Retinal pigment epithelial cell (primary cell): ENCODE results near the gene MTHFD1L.

Experiments used
- DNase-seq: peaks from one replicate; pipeline ENCODE4 v3.0.0-alpha.2; 2010; ENCODE audit warnings: low read depth
- H3K4me3 ChIP-seq: 2 replicates; pipeline ENCODE4 v1.5.1; 2011; ENCODE audit warnings: mild to moderate bottlenecking, low read length, control low read depth, moderate library complexity
- TF ChIP-seq, protein P1 (sequence below): conservative IDR thresholded peaks from 2 replicates; pipeline ENCODE4 v1.5.1; 2011; ENCODE audit warnings: low read depth, low read length, control low read depth, inconsistent platforms

The MTHFD1L gene

DNA sequence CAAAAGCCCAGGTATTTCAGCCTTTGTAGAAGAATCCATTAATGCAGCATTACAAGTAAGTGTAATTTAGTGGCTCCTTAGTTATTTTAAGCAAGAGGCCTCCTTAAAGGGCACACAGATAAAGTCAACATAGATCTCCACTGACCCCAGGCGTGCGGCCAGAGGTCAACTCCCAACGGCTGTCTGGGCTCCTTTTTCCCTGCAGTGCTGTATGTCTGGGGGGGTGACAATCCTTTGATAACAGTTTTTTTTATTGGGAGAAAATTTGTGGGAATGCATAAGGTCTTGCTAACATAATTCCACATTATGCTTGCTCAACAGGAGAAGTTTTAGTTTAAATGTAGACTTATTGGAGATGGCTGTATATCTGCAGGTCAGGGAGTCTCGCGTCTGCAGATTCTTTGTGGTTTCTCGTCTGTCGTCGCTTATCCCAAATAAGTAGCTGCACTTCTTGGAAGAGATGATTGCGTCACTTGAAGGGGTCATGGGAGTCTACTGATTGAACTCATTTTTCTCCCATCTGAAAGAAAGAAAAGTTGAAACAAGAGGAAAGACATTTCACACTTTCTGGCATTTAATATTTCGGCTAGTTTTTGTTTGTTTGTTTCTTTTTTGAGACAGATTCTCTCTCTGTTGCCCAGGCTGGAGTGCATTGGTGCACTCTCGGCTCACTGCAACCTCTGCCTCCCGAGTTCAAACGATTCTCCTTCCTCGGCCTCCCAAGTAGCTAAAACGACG, 222.5 kb downstream of the MTHFD1L start:
- no peak overlapping the region for H3K4me3 ChIP-seq
- peak; percentile 60 for DNase-seq
- TF ChIP-seq, protein P1, sequence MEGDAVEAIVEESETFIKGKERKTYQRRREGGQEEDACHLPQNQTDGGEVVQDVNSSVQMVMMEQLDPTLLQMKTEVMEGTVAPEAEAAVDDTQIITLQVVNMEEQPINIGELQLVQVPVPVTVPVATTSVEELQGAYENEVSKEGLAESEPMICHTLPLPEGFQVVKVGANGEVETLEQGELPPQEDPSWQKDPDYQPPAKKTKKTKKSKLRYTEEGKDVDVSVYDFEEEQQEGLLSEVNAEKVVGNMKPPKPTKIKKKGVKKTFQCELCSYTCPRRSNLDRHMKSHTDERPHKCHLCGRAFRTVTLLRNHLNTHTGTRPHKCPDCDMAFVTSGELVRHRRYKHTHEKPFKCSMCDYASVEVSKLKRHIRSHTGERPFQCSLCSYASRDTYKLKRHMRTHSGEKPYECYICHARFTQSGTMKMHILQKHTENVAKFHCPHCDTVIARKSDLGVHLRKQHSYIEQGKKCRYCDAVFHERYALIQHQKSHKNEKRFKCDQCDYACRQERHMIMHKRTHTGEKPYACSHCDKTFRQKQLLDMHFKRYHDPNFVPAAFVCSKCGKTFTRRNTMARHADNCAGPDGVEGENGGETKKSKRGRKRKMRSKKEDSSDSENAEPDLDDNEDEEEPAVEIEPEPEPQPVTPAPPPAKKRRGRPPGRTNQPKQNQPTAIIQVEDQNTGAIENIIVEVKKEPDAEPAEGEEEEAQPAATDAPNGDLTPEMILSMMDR, result no peak

DNA sequence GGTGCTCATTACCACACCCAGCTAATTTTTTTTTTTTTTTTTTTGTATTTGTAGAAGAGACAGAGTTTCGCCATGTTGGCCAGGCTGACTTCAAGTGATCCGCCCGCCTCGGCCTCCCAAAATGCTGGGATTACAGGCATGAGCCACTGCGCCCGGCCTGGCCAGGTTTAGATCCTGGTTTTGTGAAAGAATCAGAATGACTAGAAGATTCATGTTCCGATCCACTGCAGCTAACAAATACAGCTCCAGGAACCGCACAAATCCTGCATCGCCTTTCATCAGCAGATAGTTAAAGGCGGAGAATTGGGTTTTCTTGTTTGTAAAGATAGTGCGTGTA, 223.1 kb downstream of the MTHFD1L start:
- TF ChIP-seq, protein P1, result no peak
- no peak for DNase-seq
- no peak overlapping the region for H3K4me3 ChIP-seq

DNA sequence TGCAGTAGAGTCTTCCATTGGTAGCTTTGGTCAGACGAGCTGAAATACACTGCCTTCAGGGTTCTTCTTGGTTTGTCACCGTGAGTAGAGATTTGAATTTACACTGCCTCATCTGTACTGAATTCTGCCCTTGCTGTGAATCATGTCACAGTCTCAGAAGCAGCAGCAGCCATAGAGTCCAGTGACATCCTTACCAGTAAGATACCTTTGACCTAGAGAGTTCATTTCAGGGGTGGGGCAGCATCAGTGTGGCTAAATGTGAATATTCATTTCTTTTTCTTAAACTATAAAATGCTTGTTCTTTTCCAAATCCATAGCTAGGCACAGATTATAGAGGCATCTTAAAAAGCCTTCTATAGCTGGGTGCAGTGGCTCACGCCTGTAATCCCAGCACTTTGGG, 223.5 kb downstream of the MTHFD1L start:
- H3K4me3 ChIP-seq, result no peak overlapping the region
- TF ChIP-seq, protein P1, result no peak
- no peak for DNase-seq

- TF ChIP-seq, protein P1, result no peak
- DNase-seq, result no peak
- no peak overlapping the region for H3K4me3 ChIP-seq
Measured at GRCh38 chr6:151089978-151090377, 224.5 kb downstream of the MTHFD1L start.

GRCh38 chr6:151091571-151091970, 226.1 kb downstream of the MTHFD1L start:
- TF ChIP-seq, protein P1, result no peak
- no peak overlapping the region for H3K4me3 ChIP-seq
- DNase-seq, result no peak

DNA sequence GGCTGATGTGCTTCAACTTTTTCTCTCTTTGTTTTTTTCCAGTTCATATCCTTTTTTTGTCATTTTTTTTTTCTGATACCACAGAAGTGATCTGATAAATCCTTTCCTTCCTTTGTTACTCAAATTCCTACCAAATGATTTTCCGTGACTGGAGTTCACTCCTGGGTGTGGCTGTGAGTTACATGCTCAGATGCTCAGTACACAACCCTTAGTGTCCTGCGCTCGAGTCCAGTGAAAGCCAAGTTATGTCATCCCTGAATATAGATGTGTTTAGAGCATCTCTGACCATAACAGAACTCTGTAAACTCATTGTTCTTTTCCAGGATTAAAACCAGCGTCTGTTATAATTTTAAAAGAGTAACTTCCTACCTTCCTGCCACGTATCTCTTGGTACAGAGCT, 227.1 kb downstream of the MTHFD1L start:
- no peak for DNase-seq
- TF ChIP-seq, protein P1, result no peak
- no peak overlapping the region for H3K4me3 ChIP-seq

DNA sequence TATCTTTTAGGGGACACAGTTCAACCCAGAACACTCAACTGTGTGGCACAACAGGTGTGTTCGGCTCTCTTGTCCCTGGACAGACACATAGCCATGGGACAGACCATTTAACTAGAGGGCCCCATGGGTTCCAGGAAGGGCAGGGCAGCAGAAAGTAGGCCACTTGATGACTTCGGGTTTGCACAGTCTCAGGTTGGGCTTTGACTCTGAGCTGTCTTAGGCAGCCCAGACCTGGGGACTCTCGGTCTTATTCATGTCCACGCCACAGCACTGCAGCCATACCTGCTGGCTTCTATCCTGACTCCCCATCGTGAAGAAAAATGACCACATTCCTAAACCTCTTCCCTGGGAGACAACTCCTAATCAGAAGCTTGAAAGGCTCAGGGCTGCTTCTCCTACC, 228.2 kb downstream of the MTHFD1L start:
- TF ChIP-seq, protein P1, result no peak
- no peak overlapping the region for H3K4me3 ChIP-seq
- DNase-seq, result no peak
